ENCODE measurements around the gene KRT5. TPM values are rescaled to one million over a fixed set of nuclear protein-coding genes. Genes with fewer than 3 reads are reported as not detected.
"Not testable (repeated sequence)": the region's sequence is repeated elsewhere in the genome, so short reads cannot be mapped to it uniquely, and the experiment has no call there.

The KRT5 gene
- total RNA-seq, 1 donor from 2014 or later: not detected

DNA sequence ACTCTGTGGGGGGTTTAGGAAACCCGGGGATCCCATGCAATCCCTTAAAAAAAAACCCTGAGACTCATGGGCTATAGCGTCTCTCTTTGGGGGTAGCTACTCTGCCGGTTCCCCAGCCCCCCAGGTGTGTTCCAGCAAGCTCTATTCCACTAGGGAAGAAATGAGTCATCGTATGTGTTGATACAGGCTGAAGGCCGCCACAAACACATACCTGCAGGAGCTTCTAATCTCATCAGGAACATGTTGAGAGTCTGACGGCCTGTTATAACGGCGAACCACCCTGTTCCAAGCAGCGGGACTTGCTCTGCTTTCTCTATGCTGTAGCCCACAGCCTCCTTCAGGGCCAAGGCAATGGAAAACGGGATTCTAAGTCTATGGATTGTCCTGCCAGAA is 977 bp upstream of the KRT5 start:
- intact Hi-C loops (cut with micrococcal nuclease): no loop called here

DNA sequence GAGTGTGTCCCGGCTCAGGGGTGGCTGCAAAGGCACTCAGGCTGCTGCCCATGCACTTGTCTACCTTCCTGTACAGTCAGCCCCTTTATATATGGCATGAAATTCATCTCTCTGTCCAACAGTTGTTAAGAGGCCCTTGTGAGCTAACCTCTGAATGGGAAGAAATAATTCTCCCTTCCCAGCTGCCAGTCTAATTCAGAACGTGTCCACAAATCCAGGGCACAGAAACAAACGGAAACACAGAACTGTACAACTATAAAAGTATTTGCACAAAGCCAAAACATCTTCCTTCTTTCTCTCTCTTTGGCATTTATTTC is 849 bp downstream of the KRT5 start:
- intact Hi-C loops (cut with micrococcal nuclease): no loop called here

DNA sequence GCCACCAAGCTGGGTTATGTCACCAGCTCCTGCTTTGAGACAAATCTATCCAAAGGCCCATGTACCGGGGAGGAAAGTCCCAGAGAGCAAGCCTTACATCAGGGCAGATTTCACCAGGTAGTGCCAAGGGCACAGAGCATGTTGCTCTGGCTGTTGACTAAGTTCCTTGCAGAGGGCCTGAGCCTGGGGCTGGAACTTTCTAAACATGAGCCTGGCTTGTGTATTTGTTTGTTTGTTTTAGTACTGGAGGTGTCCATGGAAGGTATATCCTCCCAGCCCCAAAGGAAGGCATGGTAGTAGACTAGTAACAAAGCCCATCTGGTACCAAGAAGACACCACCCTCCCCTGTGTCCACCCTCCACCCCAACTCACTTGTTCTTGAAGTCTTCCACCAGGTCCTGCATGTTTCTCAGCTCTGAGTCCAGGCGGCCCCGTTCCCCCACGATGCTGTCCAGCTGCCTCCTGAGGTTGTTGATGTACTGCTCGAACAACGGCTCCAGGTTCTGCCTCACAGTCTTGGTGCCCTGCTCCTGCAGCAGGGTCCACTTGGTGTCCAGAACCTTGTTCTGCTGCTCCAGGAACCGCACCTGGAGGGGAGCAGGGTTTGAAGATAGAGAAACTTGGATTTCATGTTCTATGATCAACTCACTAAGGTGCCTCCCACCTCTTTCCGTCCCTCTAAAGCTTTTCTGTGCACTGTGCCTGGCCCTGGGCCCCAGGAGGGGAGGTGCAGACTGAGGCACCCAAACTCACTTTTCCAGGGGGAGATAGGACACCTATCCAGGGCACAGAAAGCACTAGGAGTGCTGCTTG is 1.4 kb downstream of the KRT5 start:
- intact Hi-C loops (cut with micrococcal nuclease): no loop called here

- intact Hi-C loops (cut with micrococcal nuclease): no loop called here
Measured at GRCh38 chr12:52517888-52518287, 2.3 kb downstream of the KRT5 start.

GRCh38 chr12:52517005-52517835 is 3.0 kb downstream of the KRT5 start:
- intact Hi-C loops (cut with micrococcal nuclease): no loop called here

GRCh38 chr12:52515927-52516831 is 4.0 kb downstream of the KRT5 start:
- intact Hi-C loops (cut with micrococcal nuclease): no loop called here

- intact Hi-C loops (cut with micrococcal nuclease): no loop called here
Measured at GRCh38 chr12:52515319-52515646, 4.9 kb downstream of the KRT5 start.

DNA sequence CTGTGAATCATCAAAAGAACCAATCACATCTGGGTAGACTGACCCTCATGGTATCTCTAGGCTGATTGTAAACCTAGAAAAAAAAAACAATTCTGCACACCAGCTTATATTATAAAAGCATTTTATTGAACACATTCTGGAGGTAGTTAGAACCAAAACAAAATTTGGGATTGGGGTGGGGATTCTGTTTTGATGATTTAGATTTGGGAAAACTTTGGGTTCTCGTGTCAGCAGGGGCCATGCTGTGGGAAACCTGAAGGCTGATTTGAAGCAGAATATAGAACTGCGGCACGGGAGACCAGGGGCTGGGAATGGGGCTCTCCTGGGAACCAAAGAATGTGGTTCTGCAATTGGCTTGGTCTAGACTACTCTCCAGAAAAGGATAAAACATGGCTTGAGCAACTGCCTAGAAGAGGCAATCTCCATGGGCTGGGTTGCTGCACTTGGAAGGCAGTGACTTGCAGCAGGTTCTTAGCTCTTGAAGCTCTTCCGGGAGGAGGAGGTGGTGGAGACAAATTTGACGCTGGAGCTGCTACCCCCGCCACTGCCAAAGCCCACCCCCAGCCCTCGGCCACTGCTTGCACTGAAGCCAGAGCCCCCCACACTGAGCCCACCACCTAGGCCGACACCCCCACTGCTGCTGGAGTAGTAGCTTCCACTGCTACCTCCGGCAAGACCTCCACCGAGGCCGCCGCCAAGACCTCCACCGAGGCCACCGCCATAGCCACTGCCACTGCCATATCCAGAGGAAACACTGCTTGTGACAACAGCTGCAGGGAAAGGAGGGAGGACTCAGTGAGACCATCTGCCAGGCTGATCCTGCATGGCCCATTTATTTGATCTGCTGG is 5.5 kb downstream of the KRT5 start:
- intact Hi-C loops (cut with micrococcal nuclease): no loop called here

GRCh38 chr12:52513736-52514135 is 6.5 kb downstream of the KRT5 start:
- intact Hi-C loops (cut with micrococcal nuclease): no loop called here

DNA sequence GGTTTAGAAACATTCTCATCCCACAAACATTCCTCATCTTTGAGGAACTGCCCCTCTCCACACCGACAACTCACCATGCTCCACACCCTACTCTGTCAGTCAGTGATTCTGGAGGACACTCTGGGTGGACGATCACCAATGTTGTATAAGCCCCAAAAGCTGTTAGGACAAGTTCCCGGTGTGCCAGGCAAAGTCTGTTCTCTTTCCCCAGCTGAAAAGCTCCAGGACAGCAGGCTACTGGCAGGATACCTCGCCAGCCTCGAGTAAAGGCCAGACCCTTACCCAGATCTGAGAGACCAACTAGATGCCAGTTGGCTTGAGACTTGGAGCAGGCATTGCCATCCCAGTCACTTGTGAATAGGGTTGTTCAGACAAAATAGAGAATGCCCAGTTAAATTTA is 12.0 kb downstream of the KRT5 start:
- intact Hi-C loops (cut with micrococcal nuclease): no loop called here

DNA sequence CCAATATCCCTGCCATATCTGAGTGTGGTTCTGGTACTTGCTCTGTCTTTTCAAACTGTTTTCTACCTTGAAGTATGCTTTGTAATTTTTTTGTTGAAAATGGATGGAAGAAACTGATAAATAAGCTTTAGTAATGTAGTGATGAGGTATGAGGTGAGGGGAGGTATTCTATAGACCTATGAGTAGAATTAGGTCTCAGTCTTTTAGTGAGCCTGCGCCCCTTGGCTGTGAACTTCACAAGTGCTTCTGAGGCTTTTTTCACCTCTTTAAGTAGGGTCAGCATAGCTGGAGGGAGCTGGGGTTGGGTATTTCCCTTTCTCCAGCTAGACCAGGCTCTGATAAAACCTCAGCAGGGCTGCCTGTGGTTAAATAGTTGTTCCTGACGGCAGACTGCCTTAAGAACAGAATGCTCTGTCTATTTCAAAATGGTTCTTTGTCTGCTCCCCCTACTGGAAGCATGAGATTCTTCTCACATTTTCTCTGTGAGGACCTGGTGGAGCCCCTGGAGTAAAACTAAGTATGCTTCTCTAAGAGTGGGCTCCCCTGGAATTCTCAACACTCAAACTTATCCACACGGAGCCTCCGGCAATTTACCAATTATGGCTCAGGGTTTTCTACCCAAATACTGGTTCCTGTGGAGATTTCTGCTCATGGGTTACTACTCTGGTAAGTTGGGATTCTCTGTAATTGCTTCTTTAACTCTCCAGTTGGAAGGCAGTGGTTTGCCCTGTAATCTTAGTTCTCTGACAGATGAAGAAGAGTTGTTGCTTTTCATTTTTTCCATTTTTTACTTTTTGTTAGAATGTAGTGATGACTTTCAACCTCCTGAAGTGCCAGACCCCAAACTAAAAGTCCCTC is 13.1 kb downstream of the KRT5 start:
- intact Hi-C loops (cut with micrococcal nuclease): loop anchor here (1.0 kb wide), 2 partner anchors 135 to 350 kb away; no protein-coding TSS in a partner anchor

DNA sequence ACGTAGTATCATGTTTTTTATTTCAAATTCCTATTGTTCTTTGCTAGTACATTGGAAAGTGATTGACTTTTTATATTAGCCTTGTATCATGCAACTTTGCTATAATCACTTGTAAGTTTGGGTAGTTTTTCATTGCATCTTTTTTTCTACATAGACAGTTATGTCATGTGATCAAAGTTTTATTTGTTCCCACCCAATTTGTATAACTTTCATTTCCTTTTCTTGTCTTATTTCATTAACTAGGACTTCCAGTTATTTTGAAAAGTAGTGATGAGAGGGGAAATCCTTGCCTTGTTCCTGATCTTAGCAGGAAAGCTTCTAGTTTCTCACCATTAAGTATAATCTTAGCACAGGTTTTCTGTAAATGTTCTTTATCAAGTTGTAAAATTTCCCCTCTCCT is 17.3 kb downstream of the KRT5 start:
- intact Hi-C loops (cut with micrococcal nuclease): no loop called here

DNA sequence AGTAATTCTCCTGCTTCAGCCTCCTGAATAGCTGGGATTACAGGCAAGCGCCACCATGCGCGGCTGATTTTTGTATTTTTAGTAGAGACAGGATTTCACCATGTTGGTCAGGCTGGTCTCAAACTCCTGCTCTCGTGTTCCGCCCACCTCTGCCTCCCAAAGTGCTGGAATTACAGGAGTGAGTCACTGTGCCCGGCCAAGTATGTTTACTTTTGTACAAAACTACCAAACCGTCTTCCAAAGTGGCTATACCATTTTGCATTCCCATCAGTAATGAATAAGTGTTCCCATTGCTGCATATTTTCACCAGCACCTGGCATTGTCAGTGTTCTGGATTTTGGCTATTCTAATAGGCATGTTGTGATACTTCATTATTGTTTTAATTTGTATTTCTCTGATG is 18.7 kb downstream of the KRT5 start:
- intact Hi-C loops (cut with micrococcal nuclease): no loop called here

DNA sequence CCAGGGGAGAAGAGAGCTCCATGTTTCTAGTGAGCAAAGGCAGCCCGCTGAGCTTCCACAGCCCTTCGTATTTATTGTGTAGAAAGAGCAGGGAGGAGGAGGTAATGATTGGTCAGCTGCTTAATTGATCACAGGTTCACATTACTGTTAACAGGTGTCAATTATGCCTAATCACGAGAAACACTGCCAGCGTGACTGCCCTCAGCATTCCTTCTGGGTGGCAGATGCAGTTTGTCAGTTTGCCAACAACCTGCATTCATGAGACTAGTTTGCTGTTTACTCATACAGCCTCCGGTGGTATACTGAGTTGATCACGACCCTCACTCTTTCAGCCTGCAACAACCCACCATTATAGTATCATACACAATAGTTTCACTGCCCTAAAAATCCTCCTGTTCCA is 19.6 kb downstream of the KRT5 start:
- intact Hi-C loops (cut with micrococcal nuclease): not testable (repeated sequence)

DNA sequence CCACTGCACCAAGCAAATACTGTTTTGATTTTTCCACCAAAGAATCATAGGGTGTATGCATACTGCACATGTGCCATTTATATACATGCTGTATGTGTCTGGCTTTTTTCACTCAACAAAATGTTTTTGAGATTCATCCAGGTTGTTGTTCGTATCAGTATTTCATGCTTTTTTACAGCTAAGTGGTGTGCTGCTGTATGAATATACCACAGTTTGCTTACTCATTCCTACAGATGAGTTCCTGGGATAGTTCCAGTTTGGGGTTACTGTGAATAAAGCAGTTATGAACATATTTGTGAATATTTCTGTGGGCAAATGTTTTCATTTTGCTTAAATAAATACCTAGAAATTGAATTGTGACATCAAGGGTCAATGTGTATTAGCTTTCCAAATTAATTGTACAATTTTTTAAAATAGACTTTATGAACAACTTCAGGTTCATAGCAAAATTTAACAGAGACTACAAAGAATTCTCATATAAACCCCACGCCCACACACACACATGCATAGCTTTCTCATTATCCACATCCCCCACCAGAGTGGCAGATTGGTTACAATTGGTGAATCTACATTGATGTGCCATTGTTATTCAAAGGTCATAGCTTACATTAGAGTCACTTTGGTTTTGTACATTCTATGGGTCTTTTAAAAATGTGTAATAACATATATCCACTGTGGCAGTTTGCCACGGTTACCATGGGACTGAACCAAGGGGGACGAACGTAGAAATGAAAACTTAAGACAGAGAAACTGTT is 20.2 kb downstream of the KRT5 start:
- intact Hi-C loops (cut with micrococcal nuclease): no loop called here

DNA sequence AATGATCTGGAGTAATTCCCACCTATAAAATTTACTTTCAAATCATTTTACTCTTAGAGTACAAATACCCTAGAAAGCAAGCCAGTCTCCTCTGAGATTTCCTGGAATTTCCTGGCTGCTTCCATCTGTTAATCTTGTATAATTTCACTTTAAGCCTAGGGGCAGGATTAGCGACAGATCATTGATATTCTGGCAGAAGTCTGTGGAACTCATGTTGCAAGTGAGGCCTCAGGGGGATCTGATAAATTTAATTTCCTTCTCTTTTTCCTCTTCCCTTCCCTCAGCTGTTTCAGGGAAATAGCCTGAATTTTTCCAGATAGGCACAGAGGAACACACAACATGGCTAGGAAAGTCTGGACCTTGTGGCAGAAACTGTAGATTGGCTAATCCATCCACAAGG is 21.2 kb downstream of the KRT5 start:
- intact Hi-C loops (cut with micrococcal nuclease): no loop called here

DNA sequence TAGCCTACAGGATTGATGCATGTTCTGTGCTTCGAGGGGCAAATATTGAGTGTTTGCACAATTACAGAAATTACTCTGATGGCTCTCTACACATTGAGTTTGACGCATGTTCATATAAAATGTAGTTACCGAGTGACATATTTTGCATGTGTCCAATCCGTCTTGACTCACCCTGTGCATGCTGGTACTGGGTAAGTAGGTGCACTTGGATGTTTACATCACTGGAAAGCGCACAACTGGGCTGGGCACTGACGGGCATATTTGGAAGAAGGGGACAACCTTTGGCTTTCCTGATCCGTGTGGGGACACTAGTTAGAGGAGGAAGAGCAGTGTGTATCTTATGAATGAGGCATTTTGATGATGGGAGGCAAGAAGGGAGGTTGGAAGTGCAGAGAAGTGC is 22.2 kb downstream of the KRT5 start:
- intact Hi-C loops (cut with micrococcal nuclease): no loop called here

DNA sequence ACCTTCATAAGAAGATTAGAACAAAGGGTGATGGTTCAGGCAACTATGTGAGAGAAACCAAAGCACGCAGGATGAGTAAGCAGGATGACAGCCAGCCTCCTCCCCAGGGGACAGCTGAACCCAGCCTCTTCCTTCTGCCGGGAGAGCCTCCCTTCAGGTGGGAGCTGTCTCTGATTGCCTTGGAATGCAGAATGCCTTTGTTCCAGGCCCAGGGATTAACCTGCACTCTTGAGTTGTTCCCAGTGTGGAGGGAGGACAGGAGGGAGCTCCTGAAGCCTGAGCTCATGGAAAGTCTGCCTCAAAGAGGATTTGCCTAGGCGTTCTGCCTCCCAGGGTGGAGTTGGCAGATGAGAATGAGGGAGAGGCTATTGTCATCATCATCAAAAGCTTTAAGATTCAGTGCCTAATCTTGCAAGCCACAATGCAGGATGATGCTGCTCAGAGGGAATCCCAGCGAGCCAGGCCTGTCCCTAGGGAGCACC is 23.6 kb downstream of the KRT5 start:
- intact Hi-C loops (cut with micrococcal nuclease): no loop called here

DNA sequence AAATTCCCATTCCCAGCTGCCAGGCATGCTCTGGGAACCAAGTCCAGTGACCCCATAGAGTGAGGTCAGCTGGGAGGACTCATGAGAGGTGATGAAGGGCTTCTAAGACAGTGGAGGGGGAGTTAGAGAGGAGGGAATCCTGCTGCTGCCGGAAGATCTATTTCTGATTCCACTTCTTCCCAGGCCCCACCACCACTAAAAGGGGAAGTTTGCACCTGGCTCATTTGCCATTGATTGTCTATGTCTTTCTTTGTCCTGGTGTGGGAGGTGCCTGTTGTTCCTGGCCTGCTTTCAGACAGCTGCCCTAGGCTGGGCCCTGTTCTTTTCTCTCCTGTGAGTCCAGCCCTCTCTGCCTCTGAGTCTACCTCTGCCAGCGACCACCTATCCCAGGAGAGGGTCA is 24.1 kb downstream of the KRT5 start:
- intact Hi-C loops (cut with micrococcal nuclease): no loop called here
